GM18499 (cell line): ENCODE results near the gene HHLA2.
"Not testable (repeated sequence)": the region's sequence is repeated elsewhere in the genome, so short reads cannot be mapped to it uniquely, and the experiment has no call there.

ENCODE experiments used
- ATAC-seq: cut with Tn5 transposase; IDR thresholded peaks from one replicate; pipeline ENCODE4 v1.9.1; 2021; ENCODE audit warnings: moderate number of reproducible peaks; ENCODE audit not compliant: insufficient read depth, unreplicated experiment

HHLA2 gene

DNA sequence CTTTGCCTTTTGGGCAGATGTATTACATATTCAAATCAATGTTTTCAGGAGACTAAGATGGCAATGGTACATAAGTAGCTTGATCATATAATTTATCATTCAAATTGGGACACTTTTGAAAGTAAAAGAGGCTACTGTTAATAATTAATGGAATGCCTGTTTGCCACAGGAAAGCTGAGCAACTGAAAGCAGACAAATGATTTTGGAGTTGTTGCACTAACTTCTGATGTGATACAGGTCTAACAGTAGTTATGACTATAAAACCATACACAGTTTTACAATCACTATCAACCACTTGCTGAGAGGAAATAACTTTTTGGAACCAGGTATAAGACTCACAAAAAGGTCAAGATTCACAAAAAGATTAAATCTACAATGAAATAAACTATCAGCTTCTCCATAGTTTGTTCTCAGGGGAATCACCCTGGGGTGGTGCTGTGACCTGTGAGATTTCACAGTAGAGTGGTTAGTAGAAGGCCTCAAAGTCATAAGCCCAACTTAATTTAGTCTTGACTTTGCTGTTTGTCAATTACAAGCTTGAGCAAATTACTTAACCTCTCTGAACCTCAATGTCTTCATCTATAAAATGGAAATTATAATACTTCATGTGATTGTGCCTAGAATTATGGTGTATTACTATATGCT is 42.7 kb downstream of the HHLA2 start:
- ATAC-seq, result no peak

DNA sequence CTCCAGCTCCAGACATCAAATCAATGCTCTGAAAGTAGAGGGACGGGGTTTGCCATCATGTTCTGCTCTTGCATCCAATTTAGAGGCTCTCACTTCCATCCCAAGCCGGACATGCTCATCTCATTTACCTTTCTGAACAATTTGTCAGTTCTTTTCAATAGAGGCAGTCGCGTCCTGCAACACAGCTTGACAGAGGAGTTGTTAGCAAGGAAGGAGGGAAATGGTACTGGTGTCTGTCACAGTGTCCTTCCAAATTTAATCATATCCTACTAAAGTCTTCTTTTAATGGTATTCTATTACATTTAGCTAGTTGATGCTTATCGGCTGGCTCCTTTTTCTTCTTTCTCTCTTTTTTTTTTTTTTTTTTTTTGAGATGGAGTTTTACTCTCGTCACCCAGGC is 45.6 kb downstream of the HHLA2 start:
- ATAC-seq, result no peak

DNA sequence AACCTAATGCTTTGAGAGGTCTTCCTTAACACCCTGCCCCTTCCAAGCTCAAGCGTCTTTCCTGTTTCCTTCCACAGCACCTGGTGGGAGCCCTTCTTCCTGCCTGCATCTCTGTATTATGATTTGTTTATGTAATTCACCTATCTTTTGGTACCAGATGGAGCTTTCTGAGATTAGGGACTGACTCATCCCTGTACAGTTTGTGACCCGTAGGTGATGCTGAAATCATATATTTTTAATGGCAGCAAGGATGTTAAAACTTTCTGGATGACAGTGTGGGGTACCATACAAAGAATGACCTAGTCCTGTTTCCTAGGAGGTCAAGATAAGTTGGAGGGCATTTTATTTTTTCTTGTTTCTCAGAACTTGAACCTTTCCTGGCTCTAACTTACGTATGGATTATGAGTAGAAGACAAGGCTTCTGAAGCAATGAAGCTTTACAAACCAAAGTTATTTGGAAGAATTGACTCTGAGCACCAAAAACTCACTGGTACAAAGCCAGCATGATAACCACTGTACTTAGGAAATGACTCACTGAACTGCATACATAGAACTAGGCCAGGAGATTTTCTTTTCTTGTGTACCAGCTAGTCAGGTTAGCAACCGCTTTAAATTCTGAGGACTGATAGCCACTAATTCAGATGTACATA is 46.6 kb downstream of the HHLA2 start:
- peak; percentile 84 for ATAC-seq

DNA sequence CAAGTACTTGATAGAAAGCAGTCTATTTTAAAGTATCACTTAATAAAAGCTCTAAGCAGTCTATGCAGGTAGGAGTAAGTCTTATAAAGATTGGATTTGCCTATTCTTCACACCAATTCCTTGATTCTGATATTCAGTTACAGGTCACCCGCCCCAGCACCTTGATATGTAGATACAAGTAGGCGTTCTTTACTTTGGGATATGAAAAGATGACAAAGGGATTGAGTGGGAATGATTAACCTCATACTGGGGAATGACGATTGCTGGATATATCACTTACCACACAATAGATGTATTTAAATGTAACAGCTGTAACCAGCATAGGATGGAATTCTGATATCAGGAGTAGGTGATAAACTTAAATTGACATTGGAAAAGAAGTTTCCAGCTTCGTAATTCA is 47.1 kb downstream of the HHLA2 start:
- no peak for ATAC-seq

DNA sequence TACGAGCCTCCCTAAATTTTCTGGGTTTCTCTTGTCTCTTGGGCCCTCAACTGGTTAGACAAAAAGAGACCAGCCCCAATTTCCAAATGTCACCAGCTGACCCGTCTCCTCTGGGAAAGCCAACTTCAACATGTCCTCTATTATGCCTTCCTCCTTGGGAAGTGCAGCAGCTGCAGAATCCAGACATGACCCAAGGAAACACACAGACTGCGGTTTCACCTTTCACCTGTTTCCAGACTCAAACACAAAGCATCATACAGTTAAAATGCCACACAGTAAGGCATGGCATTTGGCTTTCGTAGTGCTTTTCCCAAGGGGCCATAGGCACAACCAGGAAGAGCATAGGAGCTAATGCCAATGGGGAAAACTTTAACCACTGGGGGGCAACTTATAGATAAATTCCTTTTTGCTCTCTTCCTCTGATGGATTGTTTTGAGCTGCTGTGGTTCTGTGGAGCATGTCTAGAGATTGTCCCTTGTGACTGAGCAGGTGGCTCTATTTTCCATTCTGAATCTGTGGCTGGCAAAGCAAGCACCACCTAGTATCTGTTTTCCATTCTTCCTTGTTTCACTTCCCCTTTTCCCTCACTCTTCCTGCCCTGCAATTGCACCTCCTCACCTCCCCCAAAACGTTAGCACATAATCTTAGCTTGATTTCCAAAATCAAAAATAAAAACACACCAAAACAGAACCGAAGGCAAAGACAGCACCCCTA is 49.3 kb downstream of the HHLA2 start:
- no peak for ATAC-seq

- ATAC-seq, result no peak
Observed at GRCh38 chr3:108346301-108347227, 50.2 kb downstream of the HHLA2 start.

GRCh38 chr3:108352176-108352575 is 55.8 kb downstream of the HHLA2 start:
- ATAC-seq, result no peak

DNA sequence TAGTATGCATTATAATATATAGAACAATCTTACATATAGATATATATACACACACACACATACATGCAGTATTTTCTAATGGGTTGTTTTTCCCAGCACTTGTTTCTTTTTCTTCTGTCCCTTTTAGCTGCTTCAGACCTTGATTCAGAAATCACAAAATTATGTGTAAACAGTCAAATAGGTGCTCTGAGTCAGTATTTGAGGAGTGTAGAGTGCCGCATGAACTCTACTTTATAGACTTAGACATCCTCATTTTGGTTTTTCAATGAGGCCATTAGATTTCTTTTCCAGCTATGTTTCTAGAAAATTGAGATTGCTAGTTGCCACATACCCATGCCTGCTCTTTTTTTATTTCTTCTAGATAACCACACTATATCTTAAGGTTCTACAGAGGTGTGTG is 58.2 kb downstream of the HHLA2 start:
- ATAC-seq, result no peak

DNA sequence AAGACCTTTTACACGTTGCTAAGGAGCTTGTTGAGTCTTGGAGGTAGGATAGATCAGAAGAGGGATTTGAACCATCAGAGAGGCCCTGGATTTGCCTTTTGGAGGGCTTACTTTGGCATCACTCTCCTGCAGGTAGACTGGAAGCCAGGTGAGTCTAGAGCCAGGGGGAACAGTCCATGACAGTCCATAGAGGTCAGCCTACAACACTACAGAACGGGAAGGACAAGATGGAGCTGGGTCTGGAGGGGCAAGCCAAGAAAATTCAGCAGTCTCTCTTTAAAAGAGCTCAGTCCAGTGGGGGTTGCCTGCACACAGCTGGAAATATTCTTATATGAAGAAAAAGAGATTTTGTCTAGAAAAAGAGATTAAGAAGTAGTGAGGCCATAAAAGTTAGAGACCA is 60.7 kb downstream of the HHLA2 start:
- ATAC-seq, result no peak

GRCh38 chr3:108359011-108359410 is 62.7 kb downstream of the HHLA2 start:
- no peak for ATAC-seq

GRCh38 chr3:108376026-108376425 is 79.7 kb downstream of the HHLA2 start:
- no peak for ATAC-seq

- no peak for ATAC-seq
Observed at GRCh38 chr3:108377384-108377783, 81.0 kb downstream of the HHLA2 start.

- no peak for ATAC-seq
Observed at GRCh38 chr3:108378153-108378951, 82.0 kb downstream of the HHLA2 start.

DNA sequence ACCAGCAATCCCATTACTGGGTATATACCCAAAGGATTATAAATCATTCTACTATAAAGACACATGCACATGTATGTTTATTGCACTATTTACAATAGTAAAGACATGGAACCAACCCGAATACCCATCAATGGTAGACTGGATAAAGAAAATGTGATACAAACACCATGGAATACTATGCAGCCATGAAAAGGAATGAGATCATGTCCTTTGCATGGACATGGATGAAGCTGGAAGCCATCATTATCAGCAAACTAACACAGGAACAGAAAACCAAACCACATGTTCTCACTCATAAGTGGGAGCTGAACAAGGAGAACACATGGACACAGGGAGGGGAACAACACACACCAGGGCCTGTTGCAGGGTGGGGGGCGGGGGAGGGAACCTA is 82.6 kb downstream of the HHLA2 start:
- not testable (repeated sequence) for ATAC-seq

- no peak for ATAC-seq
Observed at GRCh38 chr3:108380128-108380795, 83.9 kb downstream of the HHLA2 start.

DNA sequence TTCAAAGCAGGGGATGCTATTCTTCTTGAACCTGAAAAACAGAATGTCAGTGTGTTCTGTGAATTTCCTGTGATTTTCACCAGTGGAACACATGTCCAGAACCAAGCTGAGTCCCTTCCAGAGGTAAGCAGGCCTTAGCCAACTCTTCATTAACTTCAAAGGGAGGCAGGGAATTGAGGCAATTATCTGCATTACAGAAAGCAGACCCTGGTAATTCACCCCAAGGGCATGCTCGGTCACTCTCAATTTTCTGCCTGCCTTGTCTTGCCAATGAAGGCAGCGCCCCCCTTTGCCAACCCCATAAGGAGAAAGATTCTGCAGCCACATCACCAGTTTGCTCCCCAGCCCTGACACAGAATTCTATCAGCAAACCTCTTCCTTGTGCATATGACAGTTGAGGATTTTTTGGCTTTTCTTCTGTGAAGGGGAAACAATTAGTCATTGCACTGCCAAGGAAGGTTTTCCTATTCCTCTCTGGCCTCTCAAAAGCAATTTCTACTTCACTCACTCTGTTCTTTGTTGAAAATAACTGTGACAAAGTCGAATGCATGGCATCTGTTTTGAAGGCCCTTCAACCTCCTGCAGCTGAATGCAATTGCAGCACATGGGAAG is 85.3 kb downstream of the HHLA2 start:
- no peak for ATAC-seq

- ATAC-seq, result no peak
Observed at GRCh38 chr3:108383306-108383705, 87.0 kb downstream of the HHLA2 start.

DNA sequence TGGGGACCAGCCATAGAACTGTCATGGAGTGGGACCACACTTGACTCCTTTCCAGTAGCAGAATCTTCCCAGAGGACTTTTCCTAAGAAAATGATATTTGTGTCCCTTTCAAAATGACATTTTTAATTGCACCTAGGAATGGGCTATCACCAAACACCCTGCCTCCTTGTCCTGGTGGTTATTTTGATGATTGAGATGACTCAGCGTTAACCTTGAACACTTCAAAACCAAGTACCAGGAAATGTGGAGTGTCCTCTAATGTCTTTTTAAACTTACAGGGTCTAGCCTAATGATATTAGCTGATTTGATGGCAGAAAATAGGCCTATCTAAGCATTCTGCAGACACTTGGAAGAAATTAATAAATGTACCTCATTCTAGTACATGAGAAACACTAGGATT is 90.7 kb downstream of the HHLA2 start:
- ATAC-seq, result no peak
